Right ventricle myocardium inferior (tissue), 1 donor: ENCODE results near the gene RSPH1. TPM values are rescaled to one million over a fixed set of nuclear protein-coding genes. Genes with fewer than 3 reads are reported as not detected.

Source experiments
- ATAC-seq: fragments of 200-7000 bp; cut with Tn5 transposase; one replicate; pipeline ENCODE4 v1.9.1; 2020; ENCODE audit warnings: mild to moderate bottlenecking, moderate library complexity
- DNase-seq: peaks from one replicate; pipeline ENCODE4 v3.0.0; 2021; ENCODE audit errors: missing footprints
- intact Hi-C: fragments of 100-400 bp; cut with DNase I; formaldehyde crosslinking; loops from one replicate; pipeline ENCODE4 v1.11.0; 2022
- long read RNA-seq: library from polyadenylated mRNA; unstranded; transcript quantifications from one replicate; pipeline ENCODE4 v2.0.0, GENCODE V29; 2021
- total RNA-seq: library from RNA; stranded (reverse); fragmentation: NEBNext Ultra II Directional; extraction: Animal tissue kit (Norgen Biotek cat#: 25700); gene quantifications from one replicate; pipeline ENCODE4 v1.2.1, GENCODE V29; 2021
- donor health status: DM: no; HTN: yes; CAD: no; lungs with severe emphysema.

Gene RSPH1
- total RNA-seq: not detected
- long read RNA-seq: 0 reads

GRCh38 chr21:42496120-42496838 is at the start of gene RSPH1:
RSPH1 (minus strand) TSS chr21:42496224; CDS start chr21:42496186, 38 bp downstream.
- intact Hi-C loops: no loop called here
- DNase-seq: peak; percentile 100
- ATAC-seq: peak; percentile 100

DNA sequence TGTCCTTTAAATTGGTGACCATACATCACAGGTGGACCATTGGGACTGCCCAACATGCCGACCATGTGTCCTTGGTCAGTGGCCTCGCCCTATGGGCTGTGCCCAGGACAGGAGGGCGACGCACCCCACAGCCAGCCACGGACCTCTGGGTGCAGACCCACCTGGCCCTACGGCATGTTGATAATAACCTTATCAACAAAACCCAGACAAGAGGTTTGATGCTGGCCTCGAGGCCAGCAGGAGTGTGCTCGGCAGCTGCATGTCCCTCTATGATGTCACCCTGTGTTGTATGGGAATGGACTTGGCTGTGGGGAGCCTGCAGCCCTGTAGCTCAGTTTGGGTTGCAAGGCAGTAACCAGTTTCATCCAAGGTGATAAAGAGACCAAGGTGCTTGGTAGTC is 49.7 kb upstream of the RSPH1 start:
- no peak for DNase-seq
- intact Hi-C loops: no loop called here
- ATAC-seq: no peak

DNA sequence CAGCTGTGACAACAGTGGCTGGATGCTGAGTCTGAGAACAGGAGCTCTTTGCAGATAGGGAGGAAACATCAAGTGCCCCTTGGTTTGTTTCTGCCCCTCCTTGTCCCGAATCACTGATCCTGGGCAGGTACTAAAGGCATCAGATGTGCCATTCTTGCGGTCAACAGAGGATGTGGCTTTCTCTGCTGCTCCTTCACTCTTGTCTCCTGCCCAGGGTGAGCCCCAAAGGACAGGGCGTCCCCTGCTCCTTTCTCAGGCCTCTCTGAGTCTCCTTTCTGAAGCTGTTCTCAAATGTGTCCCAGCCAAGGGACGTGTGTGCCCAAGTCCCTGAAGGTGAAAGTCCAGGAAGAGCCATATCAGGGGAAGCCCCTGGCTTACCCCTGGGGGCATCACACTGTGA is 49.3 kb upstream of the RSPH1 start:
- intact Hi-C loops: no loop called here
- DNase-seq (no peak), ATAC-seq (no peak)

DNA sequence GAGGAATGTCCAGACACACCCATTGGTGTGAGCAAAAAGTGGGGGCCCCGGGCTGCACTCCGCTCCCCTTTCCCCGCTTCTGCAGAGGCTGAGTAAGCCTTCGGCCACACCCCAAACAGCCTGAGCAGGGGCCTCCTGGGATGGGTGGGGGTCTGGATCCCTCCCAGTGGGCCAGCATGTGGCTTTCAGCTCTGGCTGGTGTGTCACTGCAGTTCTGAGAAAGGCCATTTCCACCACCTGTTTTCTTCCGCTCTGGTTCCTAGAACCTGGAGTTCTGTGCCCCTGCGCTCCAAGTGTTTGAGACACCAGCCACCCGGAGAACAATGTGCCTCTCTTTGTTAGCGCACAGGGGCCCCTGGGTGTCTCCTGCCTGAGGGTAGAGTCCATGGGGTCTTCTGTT is 48.5 kb upstream of the RSPH1 start:
- no peak for ATAC-seq
- no peak for DNase-seq
- intact Hi-C loops: no loop called here

DNA sequence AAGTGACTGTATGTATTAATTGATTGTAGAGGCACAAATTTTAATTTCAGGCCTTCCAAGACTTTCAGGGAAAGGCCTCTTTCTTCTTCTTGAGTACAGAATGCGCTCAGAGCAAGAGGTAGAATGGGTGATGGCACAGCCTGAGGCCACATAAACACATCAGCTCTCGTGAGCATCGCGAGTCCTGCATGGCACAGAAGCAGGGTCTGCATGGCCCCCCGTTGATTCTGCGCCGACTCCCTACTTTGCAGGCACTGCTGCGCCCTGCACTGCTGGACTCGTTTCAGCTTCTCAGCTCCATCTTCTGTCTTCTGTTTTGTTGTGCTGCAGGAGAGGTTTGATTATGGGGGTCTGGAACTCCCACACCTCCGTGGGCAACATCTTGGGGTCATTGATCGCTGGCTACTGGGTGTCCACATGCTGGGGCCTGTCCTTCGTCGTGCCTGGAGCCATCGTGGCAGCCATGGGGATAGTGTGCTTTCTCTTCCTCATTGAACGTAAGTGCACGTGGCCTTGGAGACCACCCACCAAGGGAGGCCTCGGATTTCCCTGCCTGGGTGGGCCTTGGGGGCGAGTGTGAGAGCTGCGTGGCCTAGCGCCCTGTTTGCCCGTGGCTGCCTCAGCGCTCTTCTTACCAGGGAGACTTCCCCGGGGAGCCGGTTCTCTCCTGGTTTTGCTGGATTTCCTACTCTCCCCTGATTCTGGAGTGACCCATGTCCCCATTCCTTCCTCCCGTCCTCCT is 47.3 kb upstream of the RSPH1 start:
- ATAC-seq (no peak), DNase-seq (no peak)
- intact Hi-C loops: loop anchor here (2.0 kb wide), 1 partner anchor 20 kb away; no protein-coding TSS in a partner anchor

- ATAC-seq (no peak), DNase-seq (no peak)
- intact Hi-C loops: loop anchor here (2.0 kb wide), 1 partner anchor 20 kb away; no protein-coding TSS in a partner anchor
Measured at GRCh38 chr21:42542596-42542995, 46.6 kb upstream of the RSPH1 start.

GRCh38 chr21:42542196-42542595 is 46.2 kb upstream of the RSPH1 start:
- no peak for DNase-seq
- intact Hi-C loops: loop anchor here (2.0 kb wide), 1 partner anchor 21 kb away; no protein-coding TSS in a partner anchor

DNA sequence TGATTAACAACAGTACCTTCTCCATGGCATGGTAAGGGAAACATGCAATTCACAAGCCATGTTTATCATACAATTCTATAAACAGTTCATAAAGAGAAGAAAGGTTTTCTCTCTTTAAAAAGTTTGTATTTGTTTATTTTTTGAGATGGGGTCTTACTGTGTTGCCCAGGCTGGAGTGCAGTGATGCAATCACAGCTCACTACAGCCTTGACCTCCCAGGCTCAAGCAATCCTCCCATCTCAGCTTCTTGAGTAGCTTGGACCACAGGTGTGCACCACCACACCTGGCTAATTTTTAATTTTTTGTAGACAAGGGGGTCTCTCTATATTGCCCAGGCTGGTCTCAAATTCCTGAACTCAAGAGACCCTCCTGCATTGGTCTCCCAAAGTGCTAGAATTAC is 45.6 kb upstream of the RSPH1 start:
- no peak for DNase-seq
- intact Hi-C loops: loop anchor here (2.0 kb wide), 1 partner anchor 21 kb away; no protein-coding TSS in a partner anchor
- ATAC-seq: no peak

More at GRCh38 chr21:42542196-42542595, 46.2 kb upstream of the RSPH1 start:
- no peak for ATAC-seq

DNA sequence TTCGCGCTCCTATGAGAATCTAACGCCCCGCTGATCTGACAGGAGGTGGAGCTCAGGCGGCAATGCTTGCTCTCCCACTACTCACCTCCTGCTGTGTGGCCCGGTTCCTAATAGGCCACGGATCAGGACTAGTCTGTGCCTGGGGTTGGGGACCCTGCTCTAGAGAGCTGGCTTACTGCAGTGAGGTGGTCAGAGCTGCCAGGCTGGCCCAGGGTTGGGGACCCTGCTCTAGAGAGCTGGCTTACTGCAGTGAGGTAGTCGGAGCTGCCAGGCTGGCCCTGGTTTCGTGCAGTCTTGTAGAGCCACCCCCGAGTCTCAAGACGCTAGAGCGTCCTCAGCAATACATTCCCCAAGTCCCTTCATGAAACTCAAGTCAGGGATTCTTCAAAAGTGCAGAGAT is 45.1 kb upstream of the RSPH1 start:
- DNase-seq (no peak), ATAC-seq (no peak)
- intact Hi-C loops: no loop called here

DNA sequence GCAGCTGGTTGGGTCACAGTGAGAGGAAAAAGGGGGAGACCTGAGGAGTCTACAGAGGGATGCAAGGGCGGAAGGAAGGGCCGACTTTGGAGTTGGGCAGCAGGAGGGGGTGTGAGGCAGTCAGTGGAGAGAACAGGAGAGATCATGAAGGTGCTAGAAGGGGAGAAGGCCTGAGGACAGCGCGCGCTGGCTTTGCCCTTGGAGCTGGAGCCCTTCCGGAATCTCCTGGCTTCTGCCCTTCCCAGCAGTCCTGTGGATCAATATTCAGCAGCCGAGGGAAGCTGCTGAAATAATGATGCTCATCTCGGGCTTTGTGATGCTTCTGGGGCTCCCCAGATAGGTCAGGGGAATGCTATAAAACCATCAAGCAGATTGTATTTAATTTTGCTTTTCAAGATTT is 44.4 kb upstream of the RSPH1 start:
- no peak for ATAC-seq
- intact Hi-C loops: no loop called here
- no peak for DNase-seq

DNA sequence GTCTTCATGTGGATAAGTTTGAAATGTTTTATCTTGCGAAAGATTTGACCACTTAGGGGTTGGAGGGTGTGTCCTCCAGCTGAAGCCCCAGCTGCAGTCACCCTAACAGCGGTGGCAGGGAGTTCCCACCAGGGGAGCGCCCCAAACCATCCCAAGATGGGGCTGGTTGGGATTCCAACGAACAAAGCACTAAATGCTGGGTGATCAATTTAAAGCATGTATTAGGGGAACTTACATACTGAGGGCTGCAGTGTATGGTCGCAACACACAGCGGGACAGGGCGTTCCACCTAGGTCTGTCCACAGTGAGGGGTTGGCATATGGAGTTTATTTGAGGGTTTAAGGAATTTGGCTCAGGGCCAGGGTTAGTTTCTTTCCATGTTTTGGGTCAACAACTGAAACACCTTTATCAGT is 43.9 kb upstream of the RSPH1 start:
- ATAC-seq (no peak), DNase-seq (no peak)
- intact Hi-C loops: no loop called here

DNA sequence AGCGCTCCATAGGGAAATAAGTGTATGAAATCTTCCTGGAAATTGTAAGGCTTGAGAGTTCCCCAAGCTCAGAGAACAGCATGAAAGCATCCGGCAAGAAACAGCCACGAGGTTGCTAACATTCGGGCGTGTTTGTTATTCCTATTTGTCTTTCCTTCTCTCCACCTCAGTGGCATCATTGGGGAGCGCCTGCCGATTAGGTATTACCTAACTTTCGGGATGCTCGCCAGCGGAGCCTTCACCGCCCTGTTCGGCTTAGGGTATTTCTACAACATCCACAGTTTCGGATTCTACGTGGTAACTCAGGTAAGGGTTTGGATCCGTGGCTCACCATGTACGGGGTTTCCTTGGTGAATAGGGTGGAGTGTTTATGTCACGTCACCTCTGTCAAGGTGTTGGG is 43.3 kb upstream of the RSPH1 start:
- no peak for ATAC-seq
- intact Hi-C loops: no loop called here
- DNase-seq: no peak

GRCh38 chr21:42538479-42539275 is 42.7 kb upstream of the RSPH1 start:
- DNase-seq: no peak
- ATAC-seq: no peak
- intact Hi-C loops: no loop called here

DNA sequence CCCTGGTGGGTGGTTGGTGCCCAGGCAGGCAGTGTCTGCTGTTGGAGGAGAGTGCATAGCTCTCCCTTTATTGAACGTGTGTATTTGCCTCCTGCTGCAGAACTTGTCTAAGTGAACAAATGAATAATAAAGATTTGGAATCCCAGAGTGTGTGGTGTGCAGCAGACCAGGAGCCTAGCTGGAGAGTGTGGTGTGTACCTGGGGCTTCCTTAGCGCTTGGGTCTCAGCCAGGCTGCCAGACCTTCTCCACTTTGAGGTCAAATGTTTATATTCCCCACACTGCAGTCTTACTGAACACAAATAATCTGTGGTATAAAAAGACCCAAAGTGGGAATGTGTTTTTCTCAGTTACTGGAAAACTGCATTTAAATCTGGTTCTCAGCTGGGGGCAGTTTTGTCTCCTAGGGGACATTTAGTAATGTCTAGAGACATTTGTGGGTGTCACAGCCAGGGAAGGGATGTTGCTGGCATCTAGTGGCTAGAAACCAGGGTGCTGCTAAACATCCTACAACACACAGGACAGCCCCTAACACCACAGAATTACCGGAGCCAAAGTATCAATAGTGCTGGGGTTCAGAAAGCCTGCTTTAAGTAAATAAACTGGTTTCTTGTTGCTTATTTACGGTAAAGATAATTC is 41.2 kb upstream of the RSPH1 start:
- DNase-seq (no peak), ATAC-seq (no peak)
- intact Hi-C loops: no loop called here

DNA sequence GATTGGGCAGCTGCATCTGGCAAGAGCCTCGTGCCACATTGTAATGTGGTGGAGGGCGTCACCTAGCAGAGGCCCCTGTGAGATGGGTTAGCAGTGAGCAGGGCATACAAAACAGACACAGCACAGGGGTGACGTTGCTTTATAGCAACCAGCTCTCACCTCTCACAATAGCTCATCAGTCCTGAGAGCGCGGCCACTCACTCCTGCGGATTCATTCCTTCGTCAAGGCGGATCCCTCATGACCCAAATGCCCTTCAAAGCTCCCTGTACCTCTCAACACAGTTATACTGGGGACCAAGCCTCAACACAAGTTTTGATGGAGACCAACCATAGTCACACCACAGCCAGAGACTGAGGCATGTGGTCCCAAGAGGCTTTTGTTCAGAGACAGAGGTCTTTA is 40.6 kb upstream of the RSPH1 start:
- DNase-seq: no peak
- ATAC-seq: no peak
- intact Hi-C loops: no loop called here

DNA sequence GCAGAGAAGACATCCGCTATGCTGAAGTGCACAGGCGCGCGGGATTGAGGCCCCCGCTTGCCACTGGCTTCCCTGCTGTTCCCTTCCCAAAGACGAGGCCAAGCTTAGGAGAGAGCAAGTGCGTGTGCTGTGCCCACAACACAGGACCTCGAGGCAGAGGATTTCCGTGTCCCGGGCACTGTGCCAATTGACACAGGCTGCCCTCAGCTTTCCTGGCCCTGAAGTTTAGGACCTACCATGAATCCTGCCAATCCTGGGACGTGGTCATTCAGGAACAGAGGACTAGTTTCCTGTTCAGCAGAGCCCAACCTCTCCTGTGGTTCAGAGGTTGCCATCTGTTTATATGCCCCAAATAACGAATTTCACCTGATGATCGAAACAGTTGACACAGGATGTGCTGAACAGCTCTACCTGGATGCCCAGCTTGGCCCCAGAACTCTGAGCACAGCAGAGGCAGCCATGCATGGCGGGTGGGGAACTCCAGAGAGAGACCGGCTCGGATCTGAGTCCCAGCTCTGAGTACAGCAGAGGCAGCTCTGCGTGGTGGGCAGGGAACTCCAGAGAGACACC is 39.7 kb upstream of the RSPH1 start:
- ATAC-seq: no peak
- no peak for DNase-seq
- intact Hi-C loops: no loop called here

DNA sequence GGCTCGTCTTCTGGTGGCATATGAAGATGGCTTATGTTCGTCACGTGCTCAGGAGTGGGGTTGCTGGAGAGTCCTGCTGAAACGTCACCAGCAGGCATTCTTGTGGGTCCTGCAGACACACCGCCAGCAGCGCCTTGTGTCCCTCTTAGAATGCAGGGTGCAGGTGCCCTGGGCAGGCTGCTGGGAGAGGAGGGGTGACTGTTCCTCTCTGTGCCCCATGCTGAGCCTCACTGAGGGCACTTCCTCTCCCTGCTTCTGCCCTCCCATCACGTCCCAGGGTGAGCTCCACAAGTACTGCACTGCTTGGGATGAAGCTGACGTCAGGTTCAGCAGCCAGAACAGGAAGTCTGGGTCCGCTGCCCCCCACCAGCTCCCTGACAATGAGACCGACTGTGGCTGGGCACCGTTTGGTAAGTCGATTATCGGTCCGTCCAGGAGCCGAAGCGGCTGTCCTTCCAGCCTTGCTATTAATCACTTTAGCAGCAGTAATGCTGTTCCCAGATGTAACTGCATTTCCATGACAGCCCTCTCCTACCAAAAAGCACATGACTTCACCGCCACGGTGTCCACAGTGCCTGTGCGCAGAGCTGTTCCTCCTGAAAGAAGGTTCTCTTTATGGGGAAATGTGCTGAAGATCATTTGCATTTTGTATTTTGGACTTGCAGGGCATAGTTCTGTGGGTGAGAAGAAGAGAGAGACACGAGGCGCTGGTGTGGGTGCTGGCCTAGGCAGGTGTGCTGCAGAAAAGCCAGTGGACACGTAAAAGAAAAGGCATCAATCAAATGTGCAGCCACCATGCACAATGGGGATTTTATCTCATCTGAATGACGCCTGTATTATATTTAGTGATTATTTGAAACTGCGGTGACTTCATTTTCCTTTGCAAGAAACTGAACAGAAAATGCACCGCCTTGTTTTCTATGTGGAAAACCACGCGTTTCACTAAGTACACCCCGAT is 38.7 kb upstream of the RSPH1 start:
- DNase-seq (no peak), ATAC-seq (peak; percentile 35)
- intact Hi-C loops: no loop called here

DNA sequence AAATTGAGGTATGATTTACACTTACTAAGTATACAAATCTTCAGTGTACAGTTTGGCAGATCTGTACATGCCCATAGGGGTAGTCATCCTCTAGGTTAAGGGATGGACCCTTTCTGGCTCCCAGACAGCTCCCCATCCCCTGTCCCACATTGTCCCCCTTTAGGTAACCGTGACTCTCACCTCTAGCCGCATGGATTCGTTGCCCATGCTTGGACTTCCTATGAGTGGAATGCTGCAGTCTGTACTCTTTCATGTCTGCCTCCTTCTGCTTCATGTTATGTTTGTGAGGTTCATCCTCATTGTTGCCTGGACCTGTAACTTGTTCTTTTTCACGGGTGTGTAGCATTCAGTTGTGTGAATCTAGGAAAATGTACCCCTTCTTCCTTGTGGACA is 37.9 kb upstream of the RSPH1 start:
- DNase-seq: no peak
- ATAC-seq: no peak
- intact Hi-C loops: no loop called here
